Lower leg skin (tissue), 4 donors: Measurements from ENCODE around the gene POM121L12. TPM values are rescaled to one million over a fixed set of nuclear protein-coding genes. Genes with fewer than 3 reads are reported as not detected.
A peak's percentile ranks its signal among the peaks of the same experiment; 100 is the strongest.

Experiments
- DNase-seq, 2 donors: peaks; one replicate each; pipeline ENCODE4 v3.0.0-alpha.2; 2019; ENCODE audit warnings: low spot score in 2 of 2
- H3K4me3 ChIP-seq: fragments of 200-600 bp; sonication (generic); 2 replicates; pipeline ENCODE4 v1.5.1; 2017; ENCODE audit warnings: mild to moderate bottlenecking, low read depth; ENCODE audit not compliant: poor library complexity, severe bottlenecking
- POLR2A ChIP-seq, 2 donors: fragments of 450-650 bp; IDR thresholded peaks; one replicate each; pipeline ENCODE4 v1.6.1; 2016 to 2017; ENCODE audit warnings: antibody characterized with exemption in 2 of 2, mild to moderate bottlenecking in 1 of 2, moderate library complexity in 1 of 2
- WGBS, 2 donors: methylation state at CpG; one replicate each; pipeline ENCODE4 v1.1.5; 2018; 5-methylcytosine and 5-hydroxymethylcytosine counted together
- intact Hi-C: fragments of 100-400 bp; cut with DNase I; formaldehyde crosslinking; loops from one replicate; pipeline ENCODE4 v1.15.0; 2023; ENCODE audit warnings: low total_unique reads
- total RNA-seq, 4 donors: library from RNA; depleted of rRNA; stranded (reverse); fragments of >200 nt; gene quantifications; one replicate each; pipeline ENCODE4 v1.1.0, GENCODE V29; 2016
- TF ChIP-seq, protein P1 (sequence below), 3 donors: fragments of 450-650 bp; IDR thresholded peaks; one replicate each; pipeline ENCODE4 v1.5.1; 2016; ENCODE audit warnings: antibody characterized with exemption in 3 of 3, mild to moderate bottlenecking in 3 of 3, moderate library complexity in 2 of 3

POM121L12 gene
- total RNA-seq, 4 donors from 2014 or later = not detected

DNA sequence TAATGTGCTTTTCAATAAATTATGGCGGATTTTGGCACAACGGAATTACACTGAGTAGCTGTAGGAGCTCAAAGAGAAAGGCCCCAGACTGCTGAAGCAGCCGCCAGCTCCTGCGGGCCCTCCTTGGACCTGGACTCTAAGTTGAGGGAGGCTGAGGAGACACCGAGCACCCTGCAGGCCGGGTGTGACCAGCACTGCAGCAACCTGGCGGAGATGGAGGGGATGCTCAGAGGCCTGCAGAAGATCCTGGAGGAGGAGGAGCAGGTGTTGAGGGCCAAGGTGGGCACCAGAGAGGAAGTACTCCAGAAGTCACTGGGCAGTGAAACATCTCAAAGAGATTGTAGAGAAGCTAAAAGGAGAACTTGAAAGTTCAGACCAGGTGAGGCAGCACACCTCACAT lies 33.0 kb upstream of the POM121L12 start:
- TF ChIP-seq, protein P1, sequence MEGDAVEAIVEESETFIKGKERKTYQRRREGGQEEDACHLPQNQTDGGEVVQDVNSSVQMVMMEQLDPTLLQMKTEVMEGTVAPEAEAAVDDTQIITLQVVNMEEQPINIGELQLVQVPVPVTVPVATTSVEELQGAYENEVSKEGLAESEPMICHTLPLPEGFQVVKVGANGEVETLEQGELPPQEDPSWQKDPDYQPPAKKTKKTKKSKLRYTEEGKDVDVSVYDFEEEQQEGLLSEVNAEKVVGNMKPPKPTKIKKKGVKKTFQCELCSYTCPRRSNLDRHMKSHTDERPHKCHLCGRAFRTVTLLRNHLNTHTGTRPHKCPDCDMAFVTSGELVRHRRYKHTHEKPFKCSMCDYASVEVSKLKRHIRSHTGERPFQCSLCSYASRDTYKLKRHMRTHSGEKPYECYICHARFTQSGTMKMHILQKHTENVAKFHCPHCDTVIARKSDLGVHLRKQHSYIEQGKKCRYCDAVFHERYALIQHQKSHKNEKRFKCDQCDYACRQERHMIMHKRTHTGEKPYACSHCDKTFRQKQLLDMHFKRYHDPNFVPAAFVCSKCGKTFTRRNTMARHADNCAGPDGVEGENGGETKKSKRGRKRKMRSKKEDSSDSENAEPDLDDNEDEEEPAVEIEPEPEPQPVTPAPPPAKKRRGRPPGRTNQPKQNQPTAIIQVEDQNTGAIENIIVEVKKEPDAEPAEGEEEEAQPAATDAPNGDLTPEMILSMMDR (IDR thresholded peaks at IDR 0.05) = no peak
- 78 to 84% methylated on average over 7 of the region's 7 CpGs for WGBS, 2 donors
- no peak for DNase-seq
- intact Hi-C loops = no loop called here
- H3K4me3 ChIP-seq = no peak overlapping the region

DNA sequence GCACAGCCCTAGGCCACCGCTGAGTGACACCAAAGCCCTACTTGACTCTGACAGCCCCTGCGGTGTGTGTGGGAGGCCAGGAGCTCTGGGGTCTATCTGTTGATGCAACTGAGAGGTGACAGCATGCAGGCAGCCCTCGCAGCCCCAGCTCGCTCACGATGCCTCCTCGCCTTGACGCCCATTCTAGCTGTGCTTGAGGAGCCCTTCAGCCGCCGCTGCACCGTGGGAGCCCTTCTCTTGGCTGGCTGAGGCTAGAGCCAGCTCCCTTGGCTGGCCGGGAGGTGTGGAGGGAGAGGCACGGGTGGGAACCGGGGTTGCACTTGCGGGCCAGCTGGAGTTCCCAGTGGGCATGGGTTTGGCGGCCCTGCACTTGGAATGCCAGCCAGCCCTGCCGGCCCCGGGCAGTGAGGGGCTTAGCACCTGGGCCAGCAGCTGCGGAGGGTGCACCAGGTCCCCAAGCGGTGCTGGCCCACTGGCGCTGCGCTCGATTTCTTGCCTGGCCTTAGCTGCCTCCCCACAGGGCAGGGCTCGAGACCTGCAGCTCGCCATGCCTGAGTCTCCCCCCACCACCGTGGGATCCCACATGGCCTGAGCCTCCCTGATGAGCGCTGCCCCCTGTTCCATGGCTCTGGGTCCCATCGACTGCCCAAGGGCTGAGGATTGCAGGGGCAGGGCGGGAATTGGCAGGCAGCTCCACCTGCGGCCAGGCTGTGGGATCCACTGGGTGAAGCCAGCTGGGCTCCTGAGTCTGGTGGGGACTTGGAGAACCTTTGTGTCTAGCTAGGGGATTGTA lies 31.6 kb upstream of the POM121L12 start:
- H3K4me3 ChIP-seq = no peak overlapping the region
- intact Hi-C loops = no loop called here
- TF ChIP-seq, protein P1 (IDR thresholded peaks at IDR 0.05) = no peak
- TF ChIP-seq POLR2A (IDR thresholded peaks at IDR 0.05) = no peak
- WGBS, 2 donors = 93 to 96% methylated on average over 22 to 26 of the region's 29 CpGs
- DNase-seq = peak in 1 of 2 donors; percentile 81

DNA sequence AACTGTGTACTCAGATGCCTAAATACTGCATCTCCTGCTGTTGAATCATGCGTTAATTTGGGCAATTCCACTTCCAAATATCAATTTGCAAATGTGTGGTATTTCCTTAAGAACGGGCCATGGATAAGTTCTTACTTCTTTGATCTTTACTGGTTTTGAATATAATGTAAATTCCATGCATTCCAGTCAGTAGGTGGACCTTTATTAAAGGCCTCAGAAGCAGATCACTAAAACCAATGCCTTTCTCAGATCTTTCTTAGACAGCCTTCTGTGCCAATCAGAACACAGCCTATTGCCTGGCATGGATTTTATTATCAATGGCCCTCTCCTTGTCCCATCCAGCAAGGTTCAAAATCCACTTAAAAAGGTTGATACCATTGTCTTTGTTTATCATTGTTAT lies 21.5 kb upstream of the POM121L12 start:
- WGBS, 2 donors = 33 to 51% methylated on average over 2 of the region's 2 CpGs
- no peak for TF ChIP-seq POLR2A (IDR thresholded peaks at IDR 0.05)
- TF ChIP-seq, protein P1 (IDR thresholded peaks at IDR 0.05) = no peak
- intact Hi-C loops = no loop called here
- no peak overlapping the region for H3K4me3 ChIP-seq
- DNase-seq = no peak

DNA sequence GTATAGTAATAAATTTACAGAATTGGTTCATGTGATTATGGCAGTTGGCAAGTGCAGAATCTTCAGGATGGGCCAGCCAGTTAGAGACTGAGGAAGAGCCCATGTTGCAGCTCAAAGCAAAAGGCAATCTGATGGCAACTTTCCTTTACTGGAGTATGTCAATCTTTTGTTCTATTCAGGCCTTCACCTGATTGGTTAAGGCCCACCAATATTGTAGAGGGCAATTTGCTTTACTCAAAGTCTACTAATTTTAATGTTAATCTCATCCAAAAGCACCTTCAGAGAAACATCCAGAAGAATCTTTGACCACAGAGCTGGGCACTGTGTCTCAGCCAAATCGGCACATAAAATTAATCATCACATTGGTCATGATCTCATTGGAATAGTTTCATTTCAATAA lies 20.0 kb upstream of the POM121L12 start:
- H3K4me3 ChIP-seq = no peak overlapping the region
- no peak for DNase-seq
- 91% methylated on average over 1 of the region's 1 CpG for WGBS, 2 donors
- intact Hi-C loops = no loop called here
- no peak for TF ChIP-seq POLR2A (IDR thresholded peaks at IDR 0.05)
- TF ChIP-seq, protein P1 (IDR thresholded peaks at IDR 0.05) = no peak

DNA sequence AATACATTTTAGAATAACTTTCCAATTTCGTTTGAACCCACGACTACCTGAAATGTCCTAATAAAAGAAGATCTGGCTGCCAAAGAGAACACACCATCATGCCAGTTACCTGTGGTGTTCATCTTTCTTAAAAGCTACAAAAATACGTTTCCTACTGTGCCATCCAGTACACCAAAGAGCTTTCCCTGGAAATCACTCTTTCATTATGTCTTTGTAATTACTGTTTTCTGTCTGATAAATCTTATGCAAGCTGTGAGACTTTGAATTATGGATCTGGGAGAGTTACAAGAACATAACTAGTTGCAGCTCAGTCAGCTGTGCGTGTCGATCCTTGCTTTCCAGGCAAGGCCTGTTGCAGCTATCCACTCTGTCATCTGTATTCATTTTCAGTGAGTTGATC lies 12.5 kb upstream of the POM121L12 start:
- TF ChIP-seq, protein P1 (IDR thresholded peaks at IDR 0.05) = no peak
- no peak for TF ChIP-seq POLR2A (IDR thresholded peaks at IDR 0.05)
- WGBS, 2 donors = 60 to 64% methylated on average over 5 of the region's 5 CpGs
- intact Hi-C loops = loop anchor here (10.0 kb wide), 1 partner anchor 268 kb away; no protein-coding TSS in a partner anchor
- DNase-seq = no peak
- no peak overlapping the region for H3K4me3 ChIP-seq

DNA sequence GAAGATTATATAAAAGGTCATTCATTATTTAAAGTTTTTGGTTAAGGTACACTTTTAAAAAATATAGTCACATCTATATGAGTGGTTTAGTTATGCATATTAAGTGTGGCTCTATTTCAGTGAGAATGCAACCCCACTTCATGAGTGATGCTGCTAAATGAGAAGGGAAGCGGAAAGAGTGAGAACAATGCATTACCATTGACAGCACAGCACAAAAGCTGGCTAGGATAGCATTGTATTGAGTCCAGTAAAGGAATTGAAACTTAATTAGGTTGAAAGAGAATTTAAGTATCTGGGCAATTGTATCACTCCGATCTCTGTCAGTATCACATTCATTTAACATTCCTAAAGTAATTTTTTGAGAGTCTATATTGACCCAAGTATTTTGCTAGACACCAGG lies 13.2 kb downstream of the POM121L12 start:
- no peak for DNase-seq
- WGBS, 2 donors = 82 to 83% methylated on average over 2 of the region's 2 CpGs
- TF ChIP-seq, protein P1 (IDR thresholded peaks at IDR 0.05) = no peak
- no peak for TF ChIP-seq POLR2A (IDR thresholded peaks at IDR 0.05)
- no peak overlapping the region for H3K4me3 ChIP-seq
- intact Hi-C loops = no loop called here
